Stimulated activated CD8-positive, alpha-beta memory T cell treated with anti-CD3 and anti-CD28 coated beads, Interleukin-15, amount 100 ng/mL, for 24 hours (primary cell): ENCODE results near the gene DOK6.

Experiments used
- DNase-seq: peaks from one replicate; pipeline ENCODE4 v3.0.0-alpha.2; 2020; ENCODE audit warnings: low read depth

The DOK6 gene

DNA sequence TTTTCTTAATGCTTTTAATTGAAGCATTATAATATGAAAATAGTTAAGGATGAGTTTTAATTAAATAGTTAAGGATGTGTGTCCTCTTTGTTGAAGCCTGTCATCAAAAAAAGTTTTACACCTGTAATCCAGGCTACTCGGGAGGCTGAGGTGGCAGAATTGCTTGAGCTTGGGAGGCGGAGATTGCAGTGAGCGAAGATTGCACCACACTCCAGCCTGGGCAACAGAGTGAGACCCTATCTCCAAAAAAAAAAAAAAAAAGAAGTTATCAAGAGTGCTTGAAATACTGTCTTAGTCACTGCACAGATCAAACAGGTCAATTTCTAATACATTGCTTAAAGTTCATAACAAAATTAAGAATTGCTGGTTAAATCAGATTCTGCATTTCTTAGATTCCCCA is 353.4 kb downstream of the DOK6 start:
- DNase-seq, result no peak

- DNase-seq, result no peak
These were observed 354.4 kb downstream of the DOK6 start for GRCh38 chr18:69755041-69755440.

DNA sequence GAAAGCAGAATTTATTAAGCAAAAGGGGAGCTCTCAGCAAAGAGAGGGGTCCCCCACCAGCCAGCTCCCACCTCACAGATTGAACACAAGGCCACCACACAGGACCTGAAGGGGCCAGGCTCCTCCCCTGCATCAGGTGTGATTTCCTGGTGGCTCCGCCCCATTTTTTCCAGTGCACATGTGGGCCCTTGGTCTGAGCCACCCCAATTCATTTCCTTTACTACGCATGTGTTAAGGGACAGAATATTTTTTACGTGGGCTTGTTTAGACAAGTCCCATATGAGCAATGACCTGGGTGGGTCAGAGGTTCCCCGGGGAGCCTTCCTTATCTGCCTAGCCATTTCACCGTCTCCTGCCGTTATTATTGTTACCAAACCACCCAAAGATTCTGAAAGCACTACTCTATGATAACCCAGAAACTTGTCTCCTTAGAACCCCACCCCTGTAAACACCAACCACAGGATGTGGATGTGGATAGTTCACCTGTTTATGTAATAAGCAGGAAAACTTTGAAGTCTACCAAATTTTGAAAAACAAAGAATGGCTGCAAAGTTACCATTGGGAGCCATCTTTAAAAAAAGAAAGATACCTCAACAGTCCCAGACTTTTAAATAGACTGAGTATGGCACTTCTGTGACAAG is 355.3 kb downstream of the DOK6 start:
- DNase-seq, result no peak

DNA sequence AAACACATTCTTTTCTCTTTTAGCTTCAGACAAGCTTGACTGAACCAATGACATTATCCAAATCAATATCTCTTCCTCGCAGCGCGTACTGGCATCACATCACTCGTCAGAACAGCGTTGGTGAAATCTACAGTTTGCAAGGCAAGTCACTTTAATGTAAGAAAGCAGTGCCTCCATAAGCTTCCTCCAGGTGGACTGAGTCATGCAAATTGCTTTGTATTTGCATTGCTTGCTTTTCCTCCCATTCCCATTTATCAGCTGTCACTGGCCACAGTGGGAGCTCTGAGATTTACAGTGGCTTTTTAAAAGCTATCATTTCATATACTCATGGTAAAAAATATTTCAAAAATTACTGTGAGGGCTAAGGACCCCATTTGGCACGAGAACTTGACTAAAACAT is 357.0 kb downstream of the DOK6 start:
- no peak for DNase-seq

- DNase-seq, result no peak
These were observed 357.8 kb downstream of the DOK6 start for GRCh38 chr18:69758458-69758857.

- DNase-seq, result no peak
These were observed 358.4 kb downstream of the DOK6 start for GRCh38 chr18:69759046-69759445.

- no peak for DNase-seq
These were observed 362.3 kb downstream of the DOK6 start for GRCh38 chr18:69763002-69763401.

GRCh38 chr18:69763821-69764220 is 363.1 kb downstream of the DOK6 start:
- DNase-seq, result no peak

DNA sequence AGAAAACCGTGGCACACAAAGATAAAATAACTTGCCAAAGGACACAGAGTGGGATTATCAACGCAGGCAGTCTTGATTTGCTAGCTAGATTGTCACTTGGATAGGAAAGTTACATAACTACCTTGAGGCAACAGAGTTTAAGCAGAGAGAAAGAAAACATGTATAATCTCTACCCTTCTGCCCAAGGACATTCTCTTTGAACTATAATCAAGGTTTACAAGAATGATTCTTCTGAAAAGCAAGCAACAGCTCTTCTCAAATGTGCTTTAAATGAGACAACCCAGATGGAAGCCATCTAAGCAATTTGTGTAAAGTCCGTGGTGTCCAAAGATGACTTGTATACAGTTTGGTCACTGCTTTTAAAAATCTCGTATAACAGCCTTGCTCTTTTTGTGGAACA is 369.6 kb downstream of the DOK6 start:
- DNase-seq, result no peak

DNA sequence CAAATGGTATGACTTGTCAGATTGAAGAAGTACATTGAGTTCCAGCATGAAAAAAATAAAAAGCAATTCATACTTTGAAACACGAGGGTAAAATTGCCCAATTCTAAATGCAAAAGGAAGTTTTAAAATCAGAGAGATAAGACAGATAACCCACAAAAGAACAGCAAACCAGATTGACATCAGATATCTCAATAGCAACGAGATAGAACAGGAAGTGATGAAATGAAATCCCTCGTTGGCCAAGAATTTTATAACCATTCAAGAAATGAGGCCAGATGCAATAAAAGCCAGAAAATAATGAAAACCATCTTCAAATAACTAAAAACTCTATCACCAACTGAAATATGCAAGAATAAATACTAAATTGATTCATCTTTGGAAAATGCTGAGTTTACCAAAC is 374.1 kb downstream of the DOK6 start:
- no peak for DNase-seq

- no peak for DNase-seq
These were observed 376.6 kb downstream of the DOK6 start for GRCh38 chr18:69777248-69777647.

DNA sequence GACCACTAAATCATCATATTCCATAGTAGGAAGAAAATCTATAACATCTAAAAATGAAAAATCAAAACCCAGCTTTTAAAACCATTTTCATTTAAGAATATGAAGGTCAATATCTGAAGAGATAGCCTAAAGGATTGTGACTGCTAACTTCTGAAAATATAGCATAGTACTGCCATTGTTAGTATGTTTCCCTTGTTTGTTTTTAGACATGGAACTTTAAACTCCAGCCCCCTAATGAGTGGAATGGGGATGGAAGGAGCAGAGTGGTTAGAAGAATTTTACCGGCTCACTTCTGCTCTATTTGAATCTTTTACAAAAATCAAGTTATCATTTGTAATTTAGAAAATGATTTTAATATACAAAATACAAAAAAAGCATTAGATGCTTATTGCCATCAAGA is 378.0 kb downstream of the DOK6 start:
- no peak for DNase-seq

- DNase-seq, result no peak
These were observed 380.2 kb downstream of the DOK6 start for GRCh38 chr18:69780851-69781250.

DNA sequence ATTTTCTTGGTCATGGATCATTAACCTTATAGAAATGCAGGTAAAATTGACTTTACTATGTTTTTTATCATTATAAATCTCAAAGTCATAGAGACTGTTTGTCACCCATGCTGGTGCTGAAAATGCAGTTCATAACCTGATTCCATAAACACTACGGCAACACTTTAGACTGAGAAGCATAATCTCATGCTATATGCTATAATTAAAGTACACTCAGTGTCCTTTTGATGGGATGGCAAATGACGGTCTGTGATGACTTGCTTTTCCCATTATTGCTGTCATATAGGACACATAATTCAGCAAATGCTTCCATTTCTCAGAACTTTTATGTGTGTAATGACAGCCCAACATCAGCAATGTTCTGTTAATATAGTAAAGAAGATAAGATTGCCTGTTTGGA is 384.1 kb downstream of the DOK6 start:
- no peak for DNase-seq

GRCh38 chr18:69785466-69785865 is 384.8 kb downstream of the DOK6 start:
- DNase-seq, result no peak

DNA sequence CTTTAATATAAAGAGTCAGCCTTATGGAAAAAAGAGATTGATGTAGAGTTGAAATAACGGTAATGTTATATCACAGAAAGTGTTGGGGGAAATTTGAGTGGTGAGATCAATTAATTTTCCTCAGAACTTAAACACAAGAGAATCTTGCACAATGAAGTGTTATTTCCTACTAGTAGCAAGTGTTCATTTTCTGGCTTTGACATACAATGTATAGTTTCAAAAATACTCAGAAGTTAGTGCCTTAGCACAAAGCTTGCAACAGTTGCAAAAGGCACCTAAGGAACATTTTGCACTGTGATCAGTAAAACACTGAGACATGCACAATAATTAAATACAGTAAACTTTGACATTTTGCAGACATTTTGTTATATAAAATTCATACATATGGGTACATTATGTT is 385.7 kb downstream of the DOK6 start:
- DNase-seq, result no peak

DNA sequence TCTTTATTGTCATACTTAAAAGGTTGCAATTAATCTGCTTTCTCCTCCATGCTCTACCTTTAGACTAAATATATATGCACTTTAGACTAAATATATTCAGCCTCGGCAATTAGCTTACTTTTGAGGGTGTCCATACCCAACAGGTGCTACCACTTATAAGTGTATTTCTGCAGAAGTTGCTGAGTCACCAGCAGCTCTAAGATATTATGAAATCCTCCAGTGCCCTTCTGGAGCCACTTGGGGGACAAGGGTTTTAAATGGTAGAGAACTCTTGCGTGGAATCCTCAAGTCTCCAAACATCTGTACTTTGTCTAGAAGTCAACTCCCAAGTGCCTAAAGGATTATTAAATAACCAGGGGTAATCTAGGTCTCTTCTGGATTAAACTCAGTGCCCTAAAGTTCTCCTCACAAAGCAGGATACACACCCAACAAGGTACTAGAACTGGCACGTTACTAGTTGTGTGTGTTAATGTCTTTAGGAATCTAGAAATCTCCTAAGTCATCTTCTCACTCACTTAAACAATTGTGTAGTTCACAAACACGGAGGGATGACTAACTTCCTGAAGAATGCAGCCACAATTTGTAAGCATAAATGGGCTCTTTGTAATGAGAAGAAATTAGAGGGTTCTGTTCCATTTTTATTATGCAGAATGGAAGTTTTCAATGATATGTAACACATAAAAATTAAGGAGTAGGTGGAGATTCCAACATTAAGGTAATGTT is 387.3 kb downstream of the DOK6 start:
- DNase-seq, result no peak

DNA sequence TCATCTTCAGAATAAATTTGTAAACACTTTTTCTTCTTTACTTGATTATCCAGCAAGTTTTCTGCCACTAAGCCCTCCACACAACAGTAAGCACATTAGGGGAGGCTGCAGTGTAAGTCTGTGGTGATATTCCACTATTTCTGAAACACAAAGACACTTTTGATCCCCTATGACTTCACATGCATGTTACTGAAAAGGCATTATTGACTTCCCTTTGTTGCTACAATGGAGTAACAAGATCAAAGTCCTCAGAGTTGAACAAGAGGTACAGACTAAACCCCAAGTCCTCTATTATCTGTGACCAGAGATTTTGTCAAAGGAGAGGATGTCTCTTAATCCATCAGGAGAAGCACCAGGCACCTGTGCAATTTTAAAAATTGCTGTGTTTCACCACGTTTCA is 389.1 kb downstream of the DOK6 start:
- no peak for DNase-seq

- DNase-seq, result no peak
These were observed 390.0 kb downstream of the DOK6 start for GRCh38 chr18:69790649-69791048.

- no peak for DNase-seq
These were observed 395.1 kb downstream of the DOK6 start for GRCh38 chr18:69795791-69796190.

DNA sequence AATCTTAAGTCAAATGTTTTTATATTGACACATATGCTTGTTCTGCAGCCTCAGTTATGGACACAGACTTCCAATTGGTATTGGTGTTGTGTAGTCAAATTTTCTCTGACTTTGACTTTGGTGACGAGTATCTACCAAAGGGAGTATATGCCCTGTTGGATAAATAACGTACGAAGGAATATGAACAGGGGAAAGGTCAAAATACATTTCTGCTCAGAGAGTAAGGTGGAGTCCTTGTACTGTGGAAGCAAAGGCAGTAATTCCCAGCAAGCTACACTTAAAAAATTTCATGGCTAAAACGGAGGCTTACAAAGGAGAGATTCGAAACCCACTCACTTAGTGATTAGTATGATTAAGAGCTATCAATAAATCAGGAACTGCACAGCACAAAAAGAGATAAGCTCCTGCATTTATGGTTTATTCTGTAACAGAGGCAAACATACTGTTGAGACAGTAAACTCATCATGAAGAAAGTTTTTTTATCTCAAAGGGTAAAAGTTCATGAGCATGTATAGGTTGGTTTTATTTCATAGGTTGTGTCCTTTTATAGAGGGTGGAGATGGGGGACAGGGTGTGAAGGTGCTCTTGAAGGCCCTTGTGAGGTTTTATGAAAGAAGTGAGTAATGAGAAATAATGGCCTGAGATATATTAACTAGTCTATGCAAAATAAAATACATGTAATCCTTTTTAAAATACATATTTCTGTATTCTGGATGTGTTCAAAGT is 404.3 kb downstream of the DOK6 start:
- DNase-seq, result no peak

DNA sequence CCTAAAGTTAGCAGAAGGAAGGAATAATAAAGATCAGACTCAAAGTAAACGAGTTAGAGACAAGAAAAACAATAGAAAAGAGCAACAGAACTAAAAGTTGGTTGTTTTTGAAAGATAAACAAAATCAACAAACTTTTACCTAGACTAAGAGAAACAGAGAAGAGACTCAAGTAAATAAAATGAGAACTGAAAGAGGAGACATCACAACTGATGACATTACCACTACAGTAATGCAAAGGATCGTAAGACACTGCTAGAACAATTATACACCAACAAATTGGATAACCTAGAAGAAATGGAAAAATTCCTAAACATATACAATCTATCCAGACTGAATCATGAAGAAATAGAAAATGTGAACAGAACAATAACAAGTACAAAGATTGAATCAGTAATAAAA is 407.7 kb downstream of the DOK6 start:
- DNase-seq, result no peak

GRCh38 chr18:69813559-69813958 is 412.9 kb downstream of the DOK6 start:
- no peak for DNase-seq
